Measurements from ENCODE around the gene ACAD8.

DNA sequence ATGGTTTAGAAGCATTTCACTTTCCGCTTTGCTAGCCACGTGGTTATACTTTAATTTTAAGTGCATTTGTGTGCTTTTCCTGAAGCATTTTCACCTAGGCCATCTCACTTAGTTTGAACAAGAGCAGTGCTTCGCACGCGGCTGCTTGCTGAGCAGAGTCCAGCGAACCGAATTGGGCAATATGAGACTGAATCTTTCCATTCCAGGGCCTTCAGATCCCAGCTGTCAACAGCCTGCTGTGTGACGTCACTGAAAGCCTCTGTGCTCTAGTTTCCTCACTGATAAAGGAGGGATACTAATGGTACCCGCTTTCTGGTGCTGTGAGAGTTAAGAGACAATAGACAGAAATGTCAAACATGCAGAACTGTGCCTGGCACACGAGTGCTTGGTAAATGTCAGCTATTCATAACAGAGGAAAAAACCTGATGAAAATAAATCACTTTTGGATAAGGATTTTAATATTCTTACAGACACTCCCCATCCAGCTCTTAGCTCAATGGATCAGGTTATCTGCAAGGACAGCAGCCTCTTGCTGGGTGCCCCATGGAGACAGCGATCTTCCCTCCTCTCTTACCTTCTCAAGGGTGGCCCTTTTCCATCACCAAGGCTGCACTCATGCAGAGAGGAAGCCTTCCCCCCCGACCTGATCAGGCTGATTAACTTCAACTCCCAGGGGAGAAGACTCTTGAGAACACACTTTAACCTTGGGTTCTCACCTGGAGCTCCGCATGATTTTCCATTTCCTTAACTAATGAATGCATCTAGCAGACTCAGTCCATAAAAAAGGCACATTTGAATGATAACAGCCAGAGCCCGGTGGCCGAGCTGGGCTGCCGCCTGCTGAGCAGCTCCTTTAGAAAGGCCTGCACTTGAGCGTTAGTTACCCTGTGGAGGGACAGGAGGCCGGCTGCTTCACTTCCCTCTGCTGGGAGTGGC lies 19.3 kb downstream of the ACAD8 start:
- TF ChIP-seq EP300 (IDR thresholded peaks at IDR 0.05; ENCODE audit: borderline replicate concordance in 1 of 2, low read depth in 1 of 2, low read length in 1 of 2) (no peak), FOXJ3 (CRISPR knock-in tag; IDR thresholded peaks at IDR 0.05) (no peak), GATA2 (CRISPR knock-in tag; IDR thresholded peaks at IDR 0.05) (no peak), RCOR1 (IDR thresholded peaks at IDR 0.05; ENCODE audit: low read length) (no peak), SMC3 (IDR thresholded peaks at IDR 0.05; ENCODE audit: low read depth, low read length) (no peak), GABPA (IDR thresholded peaks at IDR 0.05; ENCODE audit: low read depth) (no peak), JUND (IDR thresholded peaks at IDR 0.05) (no peak), NRF1 (IDR thresholded peaks at IDR 0.05; ENCODE audit: low read depth, low read length) (no peak), POLR2AphosphoS5 (IDR thresholded peaks at IDR 0.05; ENCODE audit: low read depth, low read length) (no peak)
- TF ChIP-seq, protein P1, sequence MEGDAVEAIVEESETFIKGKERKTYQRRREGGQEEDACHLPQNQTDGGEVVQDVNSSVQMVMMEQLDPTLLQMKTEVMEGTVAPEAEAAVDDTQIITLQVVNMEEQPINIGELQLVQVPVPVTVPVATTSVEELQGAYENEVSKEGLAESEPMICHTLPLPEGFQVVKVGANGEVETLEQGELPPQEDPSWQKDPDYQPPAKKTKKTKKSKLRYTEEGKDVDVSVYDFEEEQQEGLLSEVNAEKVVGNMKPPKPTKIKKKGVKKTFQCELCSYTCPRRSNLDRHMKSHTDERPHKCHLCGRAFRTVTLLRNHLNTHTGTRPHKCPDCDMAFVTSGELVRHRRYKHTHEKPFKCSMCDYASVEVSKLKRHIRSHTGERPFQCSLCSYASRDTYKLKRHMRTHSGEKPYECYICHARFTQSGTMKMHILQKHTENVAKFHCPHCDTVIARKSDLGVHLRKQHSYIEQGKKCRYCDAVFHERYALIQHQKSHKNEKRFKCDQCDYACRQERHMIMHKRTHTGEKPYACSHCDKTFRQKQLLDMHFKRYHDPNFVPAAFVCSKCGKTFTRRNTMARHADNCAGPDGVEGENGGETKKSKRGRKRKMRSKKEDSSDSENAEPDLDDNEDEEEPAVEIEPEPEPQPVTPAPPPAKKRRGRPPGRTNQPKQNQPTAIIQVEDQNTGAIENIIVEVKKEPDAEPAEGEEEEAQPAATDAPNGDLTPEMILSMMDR (IDR thresholded peaks at IDR 0.05): no peak
- TF ChIP-seq, protein P2, sequence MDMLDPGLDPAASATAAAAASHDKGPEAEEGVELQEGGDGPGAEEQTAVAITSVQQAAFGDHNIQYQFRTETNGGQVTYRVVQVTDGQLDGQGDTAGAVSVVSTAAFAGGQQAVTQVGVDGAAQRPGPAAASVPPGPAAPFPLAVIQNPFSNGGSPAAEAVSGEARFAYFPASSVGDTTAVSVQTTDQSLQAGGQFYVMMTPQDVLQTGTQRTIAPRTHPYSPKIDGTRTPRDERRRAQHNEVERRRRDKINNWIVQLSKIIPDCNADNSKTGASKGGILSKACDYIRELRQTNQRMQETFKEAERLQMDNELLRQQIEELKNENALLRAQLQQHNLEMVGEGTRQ (IDR thresholded peaks at IDR 0.05; ENCODE audit: borderline replicate concordance, low read depth, low read length): no peak

All from SK-N-SH (cell line).